HepG2 (cell line): ENCODE measurements around the gene COL27A1. TPM values are rescaled to one million over a fixed set of nuclear protein-coding genes. Genes with fewer than 3 reads are reported as not detected.

Source experiments
- ATF1 ChIP-seq: IDR thresholded peaks from 2 replicates; pipeline ENCODE4 v1.6.1; 2016; ENCODE audit warnings: mild to moderate bottlenecking, control low read depth
- BCL6 ChIP-seq: IDR thresholded peaks from 2 replicates; pipeline ENCODE4 v1.6.1; 2016; ENCODE audit warnings: missing genetic modification reagents, missing compliant biosample characterization
- GABPB1 ChIP-seq: IDR thresholded peaks from 2 replicates; pipeline ENCODE4 v1.6.1; 2016; ENCODE audit warnings: mild to moderate bottlenecking, missing genetic modification reagents, moderate library complexity, missing compliant biosample characterization
- HDAC2 ChIP-seq: sonication (generic); formaldehyde crosslinking; IDR thresholded peaks from 2 replicates; pipeline ENCODE4 v1.4.0; 2020; ENCODE audit warnings: missing genetic modification reagents
- HIC2 ChIP-seq: sonication (generic); formaldehyde crosslinking; IDR thresholded peaks from 2 replicates; pipeline ENCODE4 v1.9.0; 2022; ENCODE audit warnings: low read depth, missing genetic modification reagents
- HMGXB4 ChIP-seq, 2 experiments: sonication (generic) in 1 of 2; formaldehyde crosslinking in 1 of 2; IDR thresholded peaks; 2 replicates each; pipeline versions ENCODE4 v1.4.0 to v1.6.1; 2018 to 2020; ENCODE audit warnings: missing genetic modification reagents in 2 of 2, borderline replicate concordance in 1 of 2, low read depth in 1 of 2, mild to moderate bottlenecking in 1 of 2, missing biosample characterization in 1 of 2
- JDP2 ChIP-seq: sonication (generic); formaldehyde crosslinking; IDR thresholded peaks from 2 replicates; pipeline ENCODE4 v1.8.1; 2022; ENCODE audit warnings: missing genetic modification reagents, borderline replicate concordance
- KDM6A ChIP-seq: IDR thresholded peaks from 2 replicates; pipeline ENCODE4 v1.6.1; 2016; ENCODE audit warnings: low read depth
- LRRFIP1 ChIP-seq: sonication (generic); formaldehyde crosslinking; conservative IDR thresholded peaks from 2 replicates; pipeline ENCODE4 v1.4.0; 2020; ENCODE audit warnings: missing genetic modification reagents
- RARG ChIP-seq: sonication (generic); formaldehyde crosslinking; IDR thresholded peaks from 2 replicates; pipeline ENCODE4 v1.4.0; 2020; ENCODE audit warnings: low read depth, mild to moderate bottlenecking, missing genetic modification reagents
- ZBTB3 ChIP-seq: sonication (generic); formaldehyde crosslinking; IDR thresholded peaks from 2 replicates; pipeline ENCODE4 v1.4.0; 2020; ENCODE audit warnings: low read depth, mild to moderate bottlenecking, moderate library complexity, missing genetic modification reagents, borderline replicate concordance
- ZC3H4 ChIP-seq: sonication (generic); formaldehyde crosslinking; IDR thresholded peaks from 2 replicates; pipeline ENCODE4 v1.4.0; 2020; ENCODE audit warnings: missing genetic modification reagents, borderline replicate concordance
- ZFX ChIP-seq: sonication (generic); formaldehyde crosslinking; IDR thresholded peaks from 2 replicates; pipeline ENCODE4 v1.4.0; 2020; ENCODE audit warnings: mild to moderate bottlenecking, low read depth, missing genetic modification reagents, moderate library complexity
- ZNF205 ChIP-seq: IDR thresholded peaks from 2 replicates; pipeline ENCODE4 v1.6.1; 2018; ENCODE audit warnings: missing biosample characterization, missing genetic modification reagents
- ZNF580 ChIP-seq: IDR thresholded peaks from 2 replicates; pipeline ENCODE4 v1.6.1; 2016; ENCODE audit warnings: low read depth, borderline replicate concordance
- ZNF616 ChIP-seq: sonication (generic); formaldehyde crosslinking; IDR thresholded peaks from 2 replicates; pipeline ENCODE4 v1.5.0; 2020; ENCODE audit warnings: low read depth, mild to moderate bottlenecking, missing genetic modification reagents
- ZNF687 ChIP-seq: sonication (generic); formaldehyde crosslinking; IDR thresholded peaks from 2 replicates; pipeline ENCODE4 v1.5.1; 2020; ENCODE audit warnings: mild to moderate bottlenecking, missing genetic modification reagents, moderate library complexity
- ZNF740 ChIP-seq: sonication (generic); formaldehyde crosslinking; IDR thresholded peaks from 2 replicates; pipeline ENCODE4 v1.4.0; 2020; ENCODE audit warnings: missing genetic modification reagents
- ZNF891 ChIP-seq: sonication (generic); formaldehyde crosslinking; IDR thresholded peaks from 2 replicates; pipeline ENCODE4 v1.5.0; 2020; ENCODE audit warnings: mild to moderate bottlenecking, missing genetic modification reagents
- polyA plus RNA-seq, 8 experiments: library from polyadenylated mRNA; depleted of rRNA in 3 of 8; stranded (reverse) in 7 of 8; unstranded in 1 of 8; fragments of >200 nt; fragmentation: Illumina TruSeq in 4 of 8; extraction: Trizol in 4 of 8; gene quantifications; 2 replicates each; pipeline versions ENCODE4 v1.2.1 to v1.2.3, GENCODE V29; 2011 to 2016; ENCODE audit warnings: low read depth in 4 of 8, missing spikeins in 1 of 8, mixed read lengths in 1 of 8; ENCODE audit not compliant: insufficient read depth in 1 of 8
- total RNA-seq, 5 experiments: library from RNA; depleted of rRNA; stranded (reverse); fragments of >200 nt; fragmentation: Illumina TruSeq; extraction: Trizol; gene quantifications; 2 replicates each; pipeline ENCODE4 v1.2.3, GENCODE V29; 2016; ENCODE audit warnings: low read depth in 1 of 5

The COL27A1 gene
- total and polyA plus RNA-seq, 2 of the 13 experiments (the other 11 are each of a cell fraction or from before 2014, with no cell fraction given), result 71.3 to 89.1 TPM

- no peak for TF ChIP-seq LRRFIP1 (CRISPR knock-in tag)
- TF ChIP-seq BCL6 (CRISPR knock-in tag), result peak; percentile 63
- no peak for TF ChIP-seq ZNF740 (CRISPR knock-in tag)
- TF ChIP-seq ZFX (CRISPR knock-in tag), result no peak
- no peak for TF ChIP-seq ZNF205 (CRISPR knock-in tag)
- TF ChIP-seq HDAC2 (CRISPR knock-in tag), result no peak
- no peak for TF ChIP-seq ZNF580
- peak; percentile 84 for TF ChIP-seq HIC2 (CRISPR knock-in tag)
- no peak for TF ChIP-seq ATF1 (CRISPR knock-in tag)
- TF ChIP-seq JDP2 (CRISPR knock-in tag), result no peak
- no peak for TF ChIP-seq HMGXB4 (CRISPR knock-in tag; IDR thresholded peaks at IDR 0.05; ENCODE audit: borderline replicate concordance in 1 of 2, low read depth in 1 of 2)
- TF ChIP-seq ZNF687 (CRISPR knock-in tag), result peak; percentile 96
- TF ChIP-seq ZC3H4, result no peak
- no peak for TF ChIP-seq ZNF616 (CRISPR knock-in tag)
- no peak for TF ChIP-seq KDM6A
- peak; percentile 64; the same call in 1 of the 2 replicates for TF ChIP-seq GABPB1 (CRISPR knock-in tag)
- no peak for TF ChIP-seq ZBTB3 (CRISPR knock-in tag)
- no peak for TF ChIP-seq RARG (CRISPR knock-in tag)
- TF ChIP-seq ZNF891, result no peak
These were observed 8.2 kb downstream of the COL27A1 start (continued) for GRCh38 chr9:114163517-114163951.
